Measurements from ENCODE around the gene PEX7. TPM values are rescaled to one million over a fixed set of nuclear protein-coding genes. Genes with fewer than 3 reads are reported as not detected.
"Not testable (repeated sequence)": the region's sequence is repeated elsewhere in the genome, so short reads cannot be mapped to it uniquely, and the experiment has no call there.

Gene PEX7
- polyA plus RNA-seq, 2 donors = 2.0 to 7.0 TPM

GRCh38 chr6:136955123-136955522 is 132.7 kb downstream of the PEX7 start:
- WGBS, 2 donors = 92% methylated on average over 3 of the region's 3 CpGs
- H3K27ac ChIP-seq (ENCODE audit: low read depth in 2 of 2, low read length in 1 of 2) = no peak overlapping the region
- no peaks in the 10 kb centered on the region for H3K36me3 ChIP-seq (ENCODE audit: control insufficient read depth in 2 of 2, insufficient read depth in 2 of 2, low read length in 1 of 2)
- H3K9me3 ChIP-seq (ENCODE audit: control insufficient read depth in 2 of 2, insufficient read depth in 1 of 2, low read depth in 1 of 2, low read length in 1 of 2) = no peaks in the 10 kb centered on the region
- no peak overlapping the region for H3K4me3 ChIP-seq (ENCODE audit: low read depth in 1 of 2, low read length in 2 of 2)
- no peaks in the 10 kb centered on the region for H3K27me3 ChIP-seq (ENCODE audit: control insufficient read depth in 1 of 2, insufficient read depth in 2 of 2, low read length in 2 of 2)
- no peaks in the 10 kb centered on the region for H3K4me1 ChIP-seq (ENCODE audit: control insufficient read depth in 2 of 2, insufficient read depth in 2 of 2, low read length in 1 of 2)

- Histone ChIP-seq H3K36me3 (ENCODE audit: control insufficient read depth in 2 of 2, insufficient read depth in 2 of 2, low read length in 1 of 2) (no peaks in the 10 kb centered on the region), H3K27me3 (ENCODE audit: control insufficient read depth in 1 of 2, insufficient read depth in 2 of 2, low read length in 2 of 2) (no peaks in the 10 kb centered on the region), H3K4me3 (ENCODE audit: low read depth in 1 of 2, low read length in 2 of 2) (no peak overlapping the region), H3K4me1 (ENCODE audit: control insufficient read depth in 2 of 2, insufficient read depth in 2 of 2, low read length in 1 of 2) (no peaks in the 10 kb centered on the region), H3K9me3 (ENCODE audit: control insufficient read depth in 2 of 2, insufficient read depth in 1 of 2, low read depth in 1 of 2, low read length in 1 of 2) (no peaks in the 10 kb centered on the region), H3K27ac (ENCODE audit: low read depth in 2 of 2, low read length in 1 of 2) (no peak overlapping the region)
- 68 to 70% methylated on average over 14 of the region's 14 CpGs for WGBS, 2 donors
Measured at GRCh38 chr6:136956590-136957544, 134.5 kb downstream of the PEX7 start.

GRCh38 chr6:136958168-136958567 is 135.8 kb downstream of the PEX7 start:
- 86 to 92% methylated on average over 5 of the region's 5 CpGs for WGBS, 2 donors

GRCh38 chr6:136959471-136959891 is 137.1 kb downstream of the PEX7 start:
- no peaks in the 10 kb centered on the region for H3K9me3 ChIP-seq (ENCODE audit: control insufficient read depth in 2 of 2, insufficient read depth in 1 of 2, low read depth in 1 of 2, low read length in 1 of 2)
- no peaks in the 10 kb centered on the region for H3K27me3 ChIP-seq (ENCODE audit: control insufficient read depth in 1 of 2, insufficient read depth in 2 of 2, low read length in 2 of 2)
- no peak overlapping the region for H3K27ac ChIP-seq (ENCODE audit: low read depth in 2 of 2, low read length in 1 of 2)
- H3K4me3 ChIP-seq (ENCODE audit: low read depth in 1 of 2, low read length in 2 of 2) = no peak overlapping the region
- no peaks in the 10 kb centered on the region for H3K36me3 ChIP-seq (ENCODE audit: control insufficient read depth in 2 of 2, insufficient read depth in 2 of 2, low read length in 1 of 2)
- H3K4me1 ChIP-seq (ENCODE audit: control insufficient read depth in 2 of 2, insufficient read depth in 2 of 2, low read length in 1 of 2) = no peaks in the 10 kb centered on the region
- 58 to 62% methylated on average over 14 of the region's 14 CpGs for WGBS, 2 donors

More at GRCh38 chr6:136958168-136958567, 135.8 kb downstream of the PEX7 start:
- H3K27ac ChIP-seq (ENCODE audit: low read depth in 2 of 2, low read length in 1 of 2) = no peak overlapping the region
- H3K4me3 ChIP-seq (ENCODE audit: low read depth in 1 of 2, low read length in 2 of 2) = no peak overlapping the region
- H3K36me3 ChIP-seq (ENCODE audit: control insufficient read depth in 2 of 2, insufficient read depth in 2 of 2, low read length in 1 of 2) = no peaks in the 10 kb centered on the region
- no peaks in the 10 kb centered on the region for H3K9me3 ChIP-seq (ENCODE audit: control insufficient read depth in 2 of 2, insufficient read depth in 1 of 2, low read depth in 1 of 2, low read length in 1 of 2)
- H3K4me1 ChIP-seq (ENCODE audit: control insufficient read depth in 2 of 2, insufficient read depth in 2 of 2, low read length in 1 of 2) = no peaks in the 10 kb centered on the region
- H3K27me3 ChIP-seq (ENCODE audit: control insufficient read depth in 1 of 2, insufficient read depth in 2 of 2, low read length in 2 of 2) = no peaks in the 10 kb centered on the region

- 78 to 83% methylated on average over 6 of the region's 6 CpGs for WGBS, 2 donors
- not testable (repeated sequence) for H3K27ac ChIP-seq (ENCODE audit: low read depth in 2 of 2, low read length in 1 of 2); H3K36me3 ChIP-seq (ENCODE audit: control insufficient read depth in 2 of 2, insufficient read depth in 2 of 2, low read length in 1 of 2)
Measured at GRCh38 chr6:136959935-136960334, 137.5 kb downstream of the PEX7 start.

GRCh38 chr6:136960781-136961180 is 138.4 kb downstream of the PEX7 start:
- Histone ChIP-seq H3K4me1 (ENCODE audit: control insufficient read depth in 2 of 2, insufficient read depth in 2 of 2, low read length in 1 of 2) (no peaks in the 10 kb centered on the region), H3K36me3 (ENCODE audit: control insufficient read depth in 2 of 2, insufficient read depth in 2 of 2, low read length in 1 of 2) (no peaks in the 10 kb centered on the region), H3K27me3 (ENCODE audit: control insufficient read depth in 1 of 2, insufficient read depth in 2 of 2, low read length in 2 of 2) (no peaks in the 10 kb centered on the region), H3K9me3 (ENCODE audit: control insufficient read depth in 2 of 2, insufficient read depth in 1 of 2, low read depth in 1 of 2, low read length in 1 of 2) (no peaks in the 10 kb centered on the region), H3K27ac (ENCODE audit: low read depth in 2 of 2, low read length in 1 of 2) (no peak overlapping the region), H3K4me3 (ENCODE audit: low read depth in 1 of 2, low read length in 2 of 2) (no peak overlapping the region)
- WGBS, 2 donors = 82 to 87% methylated on average over 3 of the region's 3 CpGs

More at GRCh38 chr6:136959935-136960334, 137.5 kb downstream of the PEX7 start:
- H3K9me3 ChIP-seq (ENCODE audit: control insufficient read depth in 2 of 2, insufficient read depth in 1 of 2, low read depth in 1 of 2, low read length in 1 of 2); H3K4me3 ChIP-seq (ENCODE audit: low read depth in 1 of 2, low read length in 2 of 2); H3K27me3 ChIP-seq (ENCODE audit: control insufficient read depth in 1 of 2, insufficient read depth in 2 of 2, low read length in 2 of 2); H3K4me1 ChIP-seq (ENCODE audit: control insufficient read depth in 2 of 2, insufficient read depth in 2 of 2, low read length in 1 of 2): not testable (repeated sequence)

- Histone ChIP-seq H3K4me3 (ENCODE audit: low read depth in 1 of 2, low read length in 2 of 2) (no peak overlapping the region), H3K27ac (ENCODE audit: low read depth in 2 of 2, low read length in 1 of 2) (no peak overlapping the region), H3K4me1 (ENCODE audit: control insufficient read depth in 2 of 2, insufficient read depth in 2 of 2, low read length in 1 of 2) (no peaks in the 10 kb centered on the region), H3K27me3 (ENCODE audit: control insufficient read depth in 1 of 2, insufficient read depth in 2 of 2, low read length in 2 of 2) (no peaks in the 10 kb centered on the region), H3K36me3 (ENCODE audit: control insufficient read depth in 2 of 2, insufficient read depth in 2 of 2, low read length in 1 of 2) (no peaks in the 10 kb centered on the region), H3K9me3 (ENCODE audit: control insufficient read depth in 2 of 2, insufficient read depth in 1 of 2, low read depth in 1 of 2, low read length in 1 of 2) (no peaks in the 10 kb centered on the region)
- WGBS, 2 donors = 68 to 79% methylated on average over 5 of the region's 5 CpGs
Measured at GRCh38 chr6:136961848-136962247, 139.5 kb downstream of the PEX7 start.

- H3K9me3 ChIP-seq (ENCODE audit: control insufficient read depth in 2 of 2, insufficient read depth in 1 of 2, low read depth in 1 of 2, low read length in 1 of 2) = no peaks in the 10 kb centered on the region
- H3K4me1 ChIP-seq (ENCODE audit: control insufficient read depth in 2 of 2, insufficient read depth in 2 of 2, low read length in 1 of 2) = no peaks in the 10 kb centered on the region
- H3K36me3 ChIP-seq (ENCODE audit: control insufficient read depth in 2 of 2, insufficient read depth in 2 of 2, low read length in 1 of 2) = no peaks in the 10 kb centered on the region
- H3K27me3 ChIP-seq (ENCODE audit: control insufficient read depth in 1 of 2, insufficient read depth in 2 of 2, low read length in 2 of 2) = no peaks in the 10 kb centered on the region
- WGBS, 2 donors = 46 to 49% methylated on average over 4 of the region's 4 CpGs
- H3K4me3 ChIP-seq (ENCODE audit: low read depth in 1 of 2, low read length in 2 of 2) = no peak overlapping the region
- H3K27ac ChIP-seq (ENCODE audit: low read depth in 2 of 2, low read length in 1 of 2) = no peak overlapping the region
Measured at GRCh38 chr6:136962661-136963060, 140.3 kb downstream of the PEX7 start.

GRCh38 chr6:136963259-136963658 is 140.9 kb downstream of the PEX7 start:
- Histone ChIP-seq H3K9me3 (ENCODE audit: control insufficient read depth in 2 of 2, insufficient read depth in 1 of 2, low read depth in 1 of 2, low read length in 1 of 2) (no peaks in the 10 kb centered on the region), H3K36me3 (ENCODE audit: control insufficient read depth in 2 of 2, insufficient read depth in 2 of 2, low read length in 1 of 2) (no peaks in the 10 kb centered on the region), H3K4me1 (ENCODE audit: control insufficient read depth in 2 of 2, insufficient read depth in 2 of 2, low read length in 1 of 2) (no peaks in the 10 kb centered on the region), H3K27me3 (ENCODE audit: control insufficient read depth in 1 of 2, insufficient read depth in 2 of 2, low read length in 2 of 2) (no peaks in the 10 kb centered on the region), H3K4me3 (ENCODE audit: low read depth in 1 of 2, low read length in 2 of 2) (no peak overlapping the region), H3K27ac (ENCODE audit: low read depth in 2 of 2, low read length in 1 of 2) (no peak overlapping the region)
- WGBS, 2 donors = 55 to 58% methylated on average over 2 of the region's 2 CpGs

All from esophagus (tissue), 2 donors.